Esophagus squamous epithelium (tissue), 5 donors: Measurements from ENCODE around the gene GALNS. TPM values are rescaled to one million over a fixed set of nuclear protein-coding genes. Genes with fewer than 3 reads are reported as not detected.

ENCODE experiments used
- DNase-seq: peaks from one replicate; lab custom pipeline; 2025; lab: John Stamatoyannopoulos, UW
- H3K27ac ChIP-seq, 4 donors: fragments of 200-600 bp; sonication (generic); one replicate each; pipeline ENCODE4 v1.5.1; 2016 to 2019; ENCODE audit warnings: mild to moderate bottlenecking in 1 of 4
- H3K27me3 ChIP-seq, 4 donors: fragments of 200-600 bp; sonication (generic); 1 replicate in 3 of 4; 2 replicates in 1 of 4; pipeline versions ENCODE4 v1.5.1 to v1.6.0; 2017 to 2021; ENCODE audit warnings: antibody characterized with exemption in 1 of 4
- H3K36me3 ChIP-seq, 3 donors: fragments of 200-600 bp; sonication (generic); one replicate each; pipeline ENCODE4 v1.5.1; 2016 to 2019
- H3K4me1 ChIP-seq, 3 donors: fragments of 200-600 bp; sonication (generic); one replicate each; pipeline ENCODE4 v1.5.1; 2017 to 2019
- H3K4me3 ChIP-seq, 4 donors: fragments of 200-600 bp; sonication (generic); 1 replicate in 3 of 4; 2 replicates in 1 of 4; pipeline ENCODE4 v1.5.1; 2016 to 2019; ENCODE audit warnings: mild to moderate bottlenecking in 2 of 4, moderate library complexity in 1 of 4
- H3K9me3 ChIP-seq, 3 donors: fragments of 200-600 bp; sonication (generic); one replicate each; pipeline ENCODE4 v1.5.1; 2016 to 2019
- CTCF ChIP-seq, 6 experiments: fragments of 450-650 bp in 4 of 6; fragments of 200-600 bp in 2 of 6; sonication (generic) in 2 of 6; IDR thresholded peaks; one replicate each; pipeline ENCODE4 v1.5.1; 2016 to 2019; ENCODE audit warnings: antibody characterized with exemption in 6 of 6, mild to moderate bottlenecking in 4 of 6, moderate library complexity in 4 of 6
- POLR2A ChIP-seq, 4 donors: fragments of 450-650 bp; IDR thresholded peaks; one replicate each; pipeline ENCODE4 v1.6.1; 2017; ENCODE audit warnings: antibody characterized with exemption in 4 of 4, mild to moderate bottlenecking in 4 of 4, moderate library complexity in 3 of 4
- WGBS, 2 donors: methylation state at CpG; one replicate each; pipeline ENCODE4 v1.1.5; 2018; 5-methylcytosine and 5-hydroxymethylcytosine counted together
- intact Hi-C: fragments of 100-400 bp; cut with DNase I; formaldehyde crosslinking; loops from one replicate; pipeline ENCODE4 v1.15.0; 2022
- total RNA-seq, 4 donors: library from RNA; depleted of rRNA; stranded (reverse); fragments of >200 nt; gene quantifications; one replicate each; pipeline ENCODE4 v1.1.0, GENCODE V29; 2016
- donor health status: DM: yes; HTN: yes; CAD: no.

Gene GALNS
- total RNA-seq, 4 donors from 2014 or later, result 9.5 to 24.2 (median 20.5) TPM

GRCh38 chr16:88821168-88821850, 35.4 kb downstream of the GALNS start:
- Histone ChIP-seq H3K36me3 (peaks cover 6 to 48% (median 11%) of the 10 kb centered on the region in 3 donors), H3K27ac (no peak overlapping the region), H3K4me1 (peaks cover 4 to 25% (median 10%) of the 10 kb centered on the region in 3 donors), H3K9me3 (no peaks in the 10 kb centered on the region), H3K27me3 (no peaks in the 10 kb centered on the region), H3K4me3 (no peak overlapping the region)
- 87 to 91% methylated on average over 5 to 8 of the region's 22 CpGs for WGBS, 2 donors
- intact Hi-C loops, result no loop called here
- no peak for DNase-seq
- no peak for TF ChIP-seq POLR2A (IDR thresholded peaks at IDR 0.05)
- TF ChIP-seq CTCF (IDR thresholded peaks at IDR 0.05), result no peak

- intact Hi-C loops, result no loop called here
- WGBS, 2 donors, result 88 to 95% methylated on average over 8 to 13 of the region's 20 CpGs
- H3K4me1 ChIP-seq, result peaks cover 6 to 23% (median 7%) of the 10 kb centered on the region in 3 donors
- H3K9me3 ChIP-seq, result no peaks in the 10 kb centered on the region
- H3K4me3 ChIP-seq, result no peak overlapping the region
- no peak for DNase-seq
- H3K36me3 ChIP-seq, result peaks cover 6 to 45% (median 11%) of the 10 kb centered on the region in 3 donors
- H3K27me3 ChIP-seq, result no peaks in the 10 kb centered on the region
- no peak overlapping the region for H3K27ac ChIP-seq
- TF ChIP-seq CTCF (IDR thresholded peaks at IDR 0.05), result no peak
- no peak for TF ChIP-seq POLR2A (IDR thresholded peaks at IDR 0.05)
Measured at GRCh38 chr16:88820385-88821025, 36.2 kb downstream of the GALNS start.

GRCh38 chr16:88819126-88819525, 37.6 kb downstream of the GALNS start:
- WGBS, 2 donors, result 81 to 97% methylated on average over 6 to 9 of the region's 16 CpGs
- Histone ChIP-seq H3K4me1 (peaks cover 6 to 21% (median 6%) of the 10 kb centered on the region in 3 donors), H3K27ac (no peak overlapping the region), H3K27me3 (no peaks in the 10 kb centered on the region), H3K4me3 (no peak overlapping the region), H3K9me3 (no peaks in the 10 kb centered on the region), H3K36me3 (peaks cover 6 to 39% (median 11%) of the 10 kb centered on the region in 3 donors)
- intact Hi-C loops, result loop anchor here (10.0 kb wide), 1 partner anchor 346 kb away; no protein-coding TSS in a partner anchor
- TF ChIP-seq CTCF (IDR thresholded peaks at IDR 0.05) (no peak), POLR2A (IDR thresholded peaks at IDR 0.05) (no peak)
- no peak for DNase-seq

GRCh38 chr16:88818575-88818874, 38.2 kb downstream of the GALNS start:
- H3K4me3 ChIP-seq, result no peak overlapping the region
- peaks cover 6 to 33% (median 11%) of the 10 kb centered on the region in 3 donors for H3K36me3 ChIP-seq
- H3K4me1 ChIP-seq, result peaks cover 6 to 22% (median 6%) of the 10 kb centered on the region in 3 donors
- no peak for DNase-seq
- WGBS, 2 donors, result 78 to 84% methylated on average over 15 to 18 of the region's 18 CpGs
- TF ChIP-seq CTCF (IDR thresholded peaks at IDR 0.05), result no peak
- no peak overlapping the region for H3K27ac ChIP-seq
- intact Hi-C loops, result loop anchor here (10.0 kb wide), 1 partner anchor 346 kb away; no protein-coding TSS in a partner anchor
- no peaks in the 10 kb centered on the region for H3K27me3 ChIP-seq
- no peaks in the 10 kb centered on the region for H3K9me3 ChIP-seq
